ENCODE results near the gene SLC35D1. TPM values are rescaled to one million over a fixed set of nuclear protein-coding genes. Genes with fewer than 3 reads are reported as not detected.

Gene SLC35D1
- total RNA-seq, 2 donors from 2014 or later: 48.1 to 75.9 TPM

GRCh38 chr1:67089685-67090208, 35.8 kb upstream of the SLC35D1 start:
- Histone ChIP-seq H3K9me3 (no peaks in the 10 kb centered on the region), H3K4me3 (no peak overlapping the region), H3K9ac (ENCODE audit: low read depth in 2 of 2, low read length in 2 of 2) (no peak overlapping the region), H3K27me3 (no peaks in the 10 kb centered on the region), H3K4me1 (no peaks in the 10 kb centered on the region), H3K27ac (no peak overlapping the region), H3K36me3 (no peaks in the 10 kb centered on the region)
- DNase-seq: no peak
- intact Hi-C loops (cut with DNase I): no loop called here
- no peak for TF ChIP-seq CTCF (IDR thresholded peaks at IDR 0.05)

- DNase-seq: no peak
- Histone ChIP-seq H3K9ac (ENCODE audit: low read depth in 2 of 2, low read length in 2 of 2) (no peak overlapping the region), H3K4me1 (no peaks in the 10 kb centered on the region), H3K36me3 (no peaks in the 10 kb centered on the region), H3K4me3 (no peak overlapping the region), H3K27ac (no peak overlapping the region), H3K9me3 (no peaks in the 10 kb centered on the region), H3K27me3 (no peaks in the 10 kb centered on the region)
- intact Hi-C loops (cut with DNase I): no loop called here
- TF ChIP-seq CTCF (IDR thresholded peaks at IDR 0.05): no peak
These were observed 34.5 kb upstream of the SLC35D1 start for GRCh38 chr1:67088440-67088839.

GRCh38 chr1:67085326-67085725, 31.4 kb upstream of the SLC35D1 start:
- H3K4me3 ChIP-seq: no peak overlapping the region

GRCh38 chr1:67084765-67085318, 30.9 kb upstream of the SLC35D1 start:
- intact Hi-C loops (cut with DNase I): no loop called here
- no peak overlapping the region for H3K4me3 ChIP-seq
- H3K4me1 ChIP-seq: no peaks in the 10 kb centered on the region
- no peak overlapping the region for H3K9ac ChIP-seq (ENCODE audit: low read depth in 2 of 2, low read length in 2 of 2)
- TF ChIP-seq CTCF (IDR thresholded peaks at IDR 0.05): no peak
- H3K9me3 ChIP-seq: no peaks in the 10 kb centered on the region
- no peak for DNase-seq
- no peak overlapping the region for H3K27ac ChIP-seq
- H3K27me3 ChIP-seq: no peaks in the 10 kb centered on the region
- no peaks in the 10 kb centered on the region for H3K36me3 ChIP-seq

More at GRCh38 chr1:67085326-67085725, 31.4 kb upstream of the SLC35D1 start:
- Histone ChIP-seq H3K9ac (ENCODE audit: low read depth in 2 of 2, low read length in 2 of 2) (no peak overlapping the region), H3K27me3 (no peaks in the 10 kb centered on the region), H3K4me1 (no peaks in the 10 kb centered on the region), H3K9me3 (no peaks in the 10 kb centered on the region), H3K27ac (no peak overlapping the region), H3K36me3 (no peaks in the 10 kb centered on the region)
- no peak for DNase-seq
- intact Hi-C loops (cut with DNase I): no loop called here
- no peak for TF ChIP-seq CTCF (IDR thresholded peaks at IDR 0.05)

GRCh38 chr1:67078291-67078690, 24.3 kb upstream of the SLC35D1 start:
- DNase-seq: no peak
- intact Hi-C loops (cut with DNase I): no loop called here
- H3K9me3 ChIP-seq: no peaks in the 10 kb centered on the region
- H3K27me3 ChIP-seq: no peaks in the 10 kb centered on the region
- H3K9ac ChIP-seq (ENCODE audit: low read depth in 2 of 2, low read length in 2 of 2): no peak overlapping the region
- no peaks in the 10 kb centered on the region for H3K36me3 ChIP-seq
- H3K27ac ChIP-seq: no peak overlapping the region
- H3K4me3 ChIP-seq: no peak overlapping the region
- H3K4me1 ChIP-seq: no peaks in the 10 kb centered on the region
- no peak for TF ChIP-seq CTCF (IDR thresholded peaks at IDR 0.05)
